SH-SY5Y (cell line): ENCODE results near the gene KRT4.

Experiments used
- GATA2 ChIP-seq: IDR thresholded peaks from 2 replicates; pipeline ENCODE4 v1.6.1; 2011; ENCODE audit warnings: mild to moderate bottlenecking, low read depth, low read length
- GATA3 ChIP-seq: IDR thresholded peaks from 2 replicates; pipeline ENCODE4 v1.6.1; 2011; ENCODE audit warnings: low read depth, mild to moderate bottlenecking, low read length, moderate library complexity

DNA sequence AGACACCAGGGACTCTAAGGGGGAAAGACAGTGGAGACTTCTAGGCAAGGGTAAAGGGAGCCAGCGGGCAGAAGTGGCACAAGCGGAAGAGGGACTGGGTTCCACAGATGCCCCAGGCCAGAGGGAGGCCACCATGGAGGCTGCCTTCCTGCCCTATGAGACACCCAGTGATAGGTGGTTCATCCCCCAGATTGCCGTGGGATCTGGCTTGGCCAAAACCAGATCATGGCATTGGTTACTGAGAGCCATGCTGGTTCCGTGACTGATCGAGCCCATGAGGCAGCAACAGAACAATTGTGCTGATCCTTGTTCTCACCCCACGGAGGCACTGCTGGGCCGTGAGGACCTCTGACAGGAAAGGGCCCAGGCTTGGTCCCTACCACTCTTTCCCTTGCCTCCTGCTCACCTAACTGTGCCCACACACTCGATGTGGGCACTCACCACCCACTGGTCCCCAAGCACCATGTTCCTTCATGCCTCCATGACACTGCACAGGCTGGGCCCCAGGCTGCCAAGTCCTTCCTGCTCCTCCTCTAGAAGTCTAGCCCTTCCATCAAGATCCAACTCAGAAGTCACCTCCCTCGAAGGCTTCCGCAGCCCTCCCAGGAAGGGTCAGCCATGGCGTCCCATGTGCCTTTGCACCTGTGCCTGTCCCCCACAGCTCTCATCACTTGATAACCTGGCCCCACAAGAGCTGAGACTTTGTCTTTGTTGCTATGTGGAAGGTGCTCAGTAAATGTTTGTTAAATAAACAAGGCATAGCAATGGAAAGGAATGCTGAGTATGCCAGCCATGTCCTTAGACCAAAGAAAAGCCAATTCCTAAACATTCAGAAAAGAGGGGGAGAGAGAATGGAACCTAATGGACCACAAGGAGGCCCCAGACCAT, 12.9 kb upstream of the KRT4 start:
- no peak for TF ChIP-seq GATA2
- no peak for TF ChIP-seq GATA3
